VCaP (cell line): Measurements from ENCODE around the gene ADD1.

ENCODE experiments used
- H3K27ac ChIP-seq: fragments of 450-650 bp; 2 replicates; pipeline ENCODE4 v1.5.1; 2017
- CTCF ChIP-seq: fragments of 450-650 bp; conservative IDR thresholded peaks from 2 replicates; pipeline ENCODE4 v1.5.1; 2017; ENCODE audit warnings: mild to moderate bottlenecking, moderate library complexity

Gene ADD1

GRCh38 chr4:2893772-2894171, 50.1 kb downstream of the ADD1 start:
- peak overlapping the region; percentile 47 for H3K27ac ChIP-seq
- TF ChIP-seq CTCF: no peak

- TF ChIP-seq CTCF: no peak
- no peak overlapping the region for H3K27ac ChIP-seq
Measured at GRCh38 chr4:2898001-2898400, 54.4 kb downstream of the ADD1 start.

GRCh38 chr4:2900741-2901140, 57.1 kb downstream of the ADD1 start:
- TF ChIP-seq CTCF: no peak
- peak overlapping the region; percentile 83 for H3K27ac ChIP-seq

- TF ChIP-seq CTCF: no peak
- H3K27ac ChIP-seq: peak overlapping the region; percentile 83
Measured at GRCh38 chr4:2901186-2901585, 57.5 kb downstream of the ADD1 start.

GRCh38 chr4:2902126-2902525, 58.5 kb downstream of the ADD1 start:
- peak overlapping the region; percentile 83 for H3K27ac ChIP-seq

GRCh38 chr4:2905544-2905943, 61.9 kb downstream of the ADD1 start:
- no peak for TF ChIP-seq CTCF
- H3K27ac ChIP-seq: peak overlapping the region; percentile 98

More at GRCh38 chr4:2902126-2902525, 58.5 kb downstream of the ADD1 start:
- TF ChIP-seq CTCF: no peak

GRCh38 chr4:2906218-2906617, 62.6 kb downstream of the ADD1 start:
- TF ChIP-seq CTCF: no peak
- H3K27ac ChIP-seq: peak overlapping the region; percentile 98

- no peak for TF ChIP-seq CTCF
- H3K27ac ChIP-seq: peak overlapping the region; percentile 98
Measured at GRCh38 chr4:2907226-2907625, 63.6 kb downstream of the ADD1 start.
